ENCODE data around the gene LRRC25. TPM values are rescaled to one million over a fixed set of nuclear protein-coding genes. Genes with fewer than 3 reads are reported as not detected.
A peak's percentile ranks its signal among the peaks of the same experiment; 100 is the strongest.

Gene LRRC25
- total RNA-seq, 1 donor from 2014 or later: not detected

- peak overlapping the region; percentile 78 for H3K4me3 Mint-ChIP-seq (ENCODE audit: unreplicated experiment)
- H3K36me3 Mint-ChIP-seq (ENCODE audit: low read depth, unreplicated experiment): no peaks in the 10 kb centered on the region
- H3K27ac Mint-ChIP-seq (ENCODE audit: unreplicated experiment): peak overlapping the region; percentile 94
- peaks cover 14% of the 10 kb centered on the region for H3K4me1 Mint-ChIP-seq (ENCODE audit: unreplicated experiment)
- peak; percentile 92 for DNase-seq (ENCODE audit: low spot score)
- no peaks in the 10 kb centered on the region for H3K9me3 Mint-ChIP-seq (ENCODE audit: unreplicated experiment)
- no peak for TF ChIP-seq CTCF (IDR thresholded peaks at IDR 0.05; ENCODE audit: unreplicated experiment)
- peaks cover 27% of the 10 kb centered on the region for H3K27me3 Mint-ChIP-seq (ENCODE audit: unreplicated experiment)
Measured at GRCh38 chr19:18417250-18418028, 20.0 kb upstream of the LRRC25 start.

- no peaks in the 10 kb centered on the region for H3K9me3 Mint-ChIP-seq (ENCODE audit: unreplicated experiment)
- peak; percentile 90 for DNase-seq (ENCODE audit: low spot score)
- TF ChIP-seq CTCF (IDR thresholded peaks at IDR 0.05; ENCODE audit: unreplicated experiment): no peak
- H3K4me3 Mint-ChIP-seq (ENCODE audit: unreplicated experiment): peak overlapping the region; percentile 78
- peaks cover 23% of the 10 kb centered on the region for H3K27me3 Mint-ChIP-seq (ENCODE audit: unreplicated experiment)
- H3K4me1 Mint-ChIP-seq (ENCODE audit: unreplicated experiment): peaks cover 14% of the 10 kb centered on the region
- no peaks in the 10 kb centered on the region for H3K36me3 Mint-ChIP-seq (ENCODE audit: low read depth, unreplicated experiment)
- H3K27ac Mint-ChIP-seq (ENCODE audit: unreplicated experiment): peak overlapping the region; percentile 94
Measured at GRCh38 chr19:18416778-18417249, 19.4 kb upstream of the LRRC25 start.

GRCh38 chr19:18415178-18415867, 17.9 kb upstream of the LRRC25 start:
- Mint-ChIP-seq H3K9me3 (ENCODE audit: unreplicated experiment) (no peaks in the 10 kb centered on the region), H3K27ac (ENCODE audit: unreplicated experiment) (no peak overlapping the region), H3K4me3 (ENCODE audit: unreplicated experiment) (no peak overlapping the region), H3K36me3 (ENCODE audit: low read depth, unreplicated experiment) (no peaks in the 10 kb centered on the region), H3K4me1 (ENCODE audit: unreplicated experiment) (peaks cover 14% of the 10 kb centered on the region), H3K27me3 (ENCODE audit: unreplicated experiment) (peaks cover 19% of the 10 kb centered on the region)
- TF ChIP-seq CTCF (IDR thresholded peaks at IDR 0.05; ENCODE audit: unreplicated experiment): no peak
- DNase-seq (ENCODE audit: low spot score): no peak

GRCh38 chr19:18414504-18415177, 17.2 kb upstream of the LRRC25 start:
- no peaks in the 10 kb centered on the region for H3K9me3 Mint-ChIP-seq (ENCODE audit: unreplicated experiment)
- H3K4me3 Mint-ChIP-seq (ENCODE audit: unreplicated experiment): no peak overlapping the region
- no peak for TF ChIP-seq CTCF (IDR thresholded peaks at IDR 0.05; ENCODE audit: unreplicated experiment)
- no peak for DNase-seq (ENCODE audit: low spot score)
- peaks cover 14% of the 10 kb centered on the region for H3K4me1 Mint-ChIP-seq (ENCODE audit: unreplicated experiment)
- H3K27ac Mint-ChIP-seq (ENCODE audit: unreplicated experiment): no peak overlapping the region
- peaks cover 16% of the 10 kb centered on the region for H3K27me3 Mint-ChIP-seq (ENCODE audit: unreplicated experiment)
- H3K36me3 Mint-ChIP-seq (ENCODE audit: low read depth, unreplicated experiment): no peaks in the 10 kb centered on the region
